ENCODE results near the gene FASN.

Gene FASN

DNA sequence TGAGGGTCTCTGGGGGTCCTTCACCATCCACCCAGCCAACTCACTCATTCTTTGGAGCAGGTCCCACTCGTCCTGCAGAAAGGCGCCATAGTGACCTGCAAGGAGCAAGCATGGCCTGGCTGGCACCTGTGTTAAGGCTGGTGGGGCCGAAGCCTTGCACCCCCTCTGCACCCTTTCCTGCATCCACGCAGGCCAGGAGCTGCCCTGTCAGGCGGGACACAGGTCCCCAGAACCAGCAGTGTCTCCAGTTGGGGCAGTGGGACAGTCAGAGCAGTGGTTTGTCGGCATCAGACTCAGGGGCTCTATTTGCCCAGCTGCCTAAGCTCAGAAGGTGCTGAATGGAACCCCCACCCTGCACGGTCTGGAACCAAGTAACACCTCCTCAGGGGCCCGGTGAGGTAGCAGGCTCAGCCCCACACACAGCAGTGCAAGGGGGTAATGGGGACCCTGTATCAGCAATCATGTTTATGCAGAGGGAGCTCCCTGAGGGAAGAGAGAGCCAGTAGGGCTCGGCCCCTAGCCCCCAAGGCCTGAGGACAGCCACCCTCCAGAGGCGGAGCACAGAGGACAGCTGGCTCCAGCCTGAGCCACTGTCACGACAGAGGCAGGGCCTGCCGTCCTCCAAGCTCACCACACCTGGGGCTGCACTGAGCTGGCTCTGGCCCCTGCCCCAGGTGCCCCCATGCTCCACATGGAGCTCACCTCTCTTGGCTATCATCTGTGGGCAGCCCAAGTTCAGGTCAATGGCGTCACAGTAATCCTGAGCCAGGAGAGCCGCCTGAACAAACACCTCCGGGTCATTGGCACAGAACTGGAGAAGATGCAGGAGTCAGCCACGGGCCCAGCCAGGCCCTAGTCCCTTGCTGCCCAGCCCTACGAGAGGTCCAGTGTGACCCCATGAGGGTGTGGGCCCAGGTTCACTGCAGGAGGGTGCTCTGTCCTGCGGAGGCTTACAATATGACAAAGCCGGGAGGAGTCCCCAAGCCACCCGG is 34.3 kb downstream of the FASN start:
- DNase-seq (ENCODE audit: low spot score): no peak
- TF ChIP-seq CTCF (IDR thresholded peaks at IDR 0.05; ENCODE audit: extremely low read depth, missing control alignments): no peak

GRCh38 chr17:82062984-82063368 is 35.1 kb downstream of the FASN start:
- TF ChIP-seq CTCF (IDR thresholded peaks at IDR 0.05; ENCODE audit: extremely low read depth, missing control alignments): no peak
- DNase-seq (ENCODE audit: low spot score): no peak

DNA sequence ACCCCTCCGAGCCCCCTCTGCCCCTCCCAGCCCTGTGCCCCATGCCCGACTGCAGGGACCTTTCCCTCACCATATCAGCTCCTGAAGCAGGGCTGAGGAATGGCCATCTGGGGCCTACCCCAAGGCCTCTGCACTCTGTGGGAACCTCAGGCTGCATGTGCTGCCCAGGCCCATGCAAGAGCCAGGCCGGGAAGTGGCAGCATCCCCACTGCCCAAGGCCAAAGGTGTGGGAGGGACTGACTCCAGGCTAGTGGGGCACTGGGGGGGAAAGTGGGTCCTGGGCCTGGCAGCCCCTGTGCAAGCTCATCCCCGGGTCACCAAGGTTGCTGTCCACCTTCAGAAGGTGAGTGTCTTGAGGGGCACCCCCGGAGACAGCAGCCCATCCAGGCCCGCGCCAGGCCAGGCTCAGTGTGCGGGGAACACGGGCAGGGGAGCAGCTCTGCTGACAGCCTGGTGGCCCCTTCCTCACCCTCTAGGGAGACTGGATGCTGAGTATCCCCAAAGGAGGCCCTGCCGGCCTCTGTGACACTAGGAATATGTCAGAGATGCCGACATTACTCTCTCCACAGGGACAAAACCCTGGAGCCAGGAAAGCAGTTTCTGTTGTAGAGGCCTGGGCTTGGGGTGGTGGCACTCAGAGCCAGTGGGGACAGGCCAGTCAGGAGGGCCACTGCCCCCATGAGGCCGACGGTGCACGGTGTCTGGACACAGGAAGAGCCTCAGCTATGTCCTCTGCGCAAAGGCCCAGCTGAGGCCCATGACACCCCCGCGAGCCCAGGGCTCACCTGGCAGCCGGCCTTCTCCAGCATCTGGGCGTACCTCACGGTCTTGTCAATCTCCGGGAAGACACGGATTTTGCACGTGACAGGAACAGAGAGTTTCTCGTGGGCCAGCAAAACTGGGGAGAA is 35.7 kb downstream of the FASN start:
- DNase-seq (ENCODE audit: low spot score): no peak
- TF ChIP-seq CTCF (IDR thresholded peaks at IDR 0.05; ENCODE audit: extremely low read depth, missing control alignments): no peak

DNA sequence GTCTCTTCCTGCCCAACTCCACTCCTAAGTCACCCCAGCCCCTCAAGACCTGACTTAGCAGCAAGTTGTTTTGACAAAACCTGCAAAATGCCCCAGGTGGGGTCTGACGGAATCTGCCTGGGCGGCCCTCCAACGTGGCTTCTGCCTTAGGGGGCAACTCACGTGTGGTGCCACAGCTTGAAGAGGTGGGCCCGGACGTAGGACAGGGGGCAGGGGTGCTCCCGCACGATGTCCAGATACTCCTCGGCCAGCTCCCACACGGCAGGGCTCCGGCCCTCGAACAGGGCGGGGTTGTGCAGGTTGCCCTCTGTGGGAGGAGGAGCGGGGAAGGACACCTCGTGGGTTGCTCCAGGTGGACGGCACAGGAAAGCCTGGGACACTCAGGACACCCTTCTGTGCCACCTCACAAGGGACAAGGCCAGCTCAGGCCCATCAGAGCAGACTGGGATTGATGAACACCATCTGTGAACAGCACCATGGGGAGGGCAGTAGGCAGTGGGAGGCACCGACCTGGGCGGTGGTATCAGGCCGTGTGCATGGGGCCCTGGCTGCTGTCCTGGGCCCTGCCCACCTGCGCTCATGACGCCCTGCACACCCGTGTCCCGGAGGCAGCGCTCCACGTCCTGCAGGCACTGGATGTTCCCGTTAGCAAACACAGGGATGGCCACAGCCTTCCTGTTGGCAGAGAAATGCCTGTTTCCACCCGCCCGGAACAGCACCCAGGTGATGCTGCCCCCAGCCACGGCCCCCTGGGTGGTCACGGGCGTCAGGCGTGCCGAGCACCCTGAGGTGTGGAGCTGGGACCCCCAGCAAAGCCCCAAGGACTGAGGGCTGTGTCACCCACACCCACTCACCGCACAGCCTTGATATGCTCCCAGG is 36.8 kb downstream of the FASN start:
- DNase-seq (ENCODE audit: low spot score): no peak
- TF ChIP-seq CTCF (IDR thresholded peaks at IDR 0.05; ENCODE audit: extremely low read depth, missing control alignments): no peak

DNA sequence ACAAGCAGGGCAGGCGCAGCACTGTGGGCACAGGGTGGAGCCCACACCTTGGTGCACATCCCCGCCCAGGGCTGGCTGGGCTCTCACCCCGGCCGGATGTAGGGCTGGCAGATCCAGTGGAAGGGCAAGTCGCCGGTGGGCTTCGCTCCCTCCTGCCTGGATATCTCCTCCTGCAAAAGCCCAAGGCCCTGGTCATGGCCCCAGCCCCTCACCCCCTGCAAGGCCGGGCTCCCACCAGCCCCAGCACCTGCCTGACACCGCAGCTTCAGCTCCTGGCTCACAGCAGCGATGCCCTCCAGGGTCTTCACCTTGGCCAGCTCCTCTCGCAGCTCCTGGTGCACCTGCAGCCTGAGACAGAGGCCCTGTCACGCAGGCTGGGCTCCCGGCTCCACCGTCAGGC is 37.4 kb downstream of the FASN start:
- DNase-seq (ENCODE audit: low spot score): no peak
- no peak for TF ChIP-seq CTCF (IDR thresholded peaks at IDR 0.05; ENCODE audit: extremely low read depth, missing control alignments)

GRCh38 chr17:82060001-82060380 is 38.0 kb downstream of the FASN start:
- no peak for TF ChIP-seq CTCF (IDR thresholded peaks at IDR 0.05; ENCODE audit: extremely low read depth, missing control alignments)
- DNase-seq (ENCODE audit: low spot score): no peak
